Body of pancreas (tissue), 4 donors: ENCODE results near the gene LDB2.

Source experiments
- CTCF ChIP-seq, 7 experiments: fragments of 450-650 bp in 4 of 7; fragments of 200-600 bp in 3 of 7; sonication (generic) in 3 of 7; IDR thresholded peaks; one replicate each; pipeline ENCODE4 v1.5.1; 2016 to 2019; ENCODE audit warnings: antibody characterized with exemption in 7 of 7
- POLR2A ChIP-seq, 3 donors: fragments of 450-650 bp; IDR thresholded peaks; one replicate each; pipeline ENCODE4 v1.6.1; 2016; ENCODE audit warnings: antibody characterized with exemption in 3 of 3, mild to moderate bottlenecking in 2 of 3

GRCh38 chr4:16804581-16804980, 93.9 kb downstream of the LDB2 start:
- TF ChIP-seq CTCF (IDR thresholded peaks at IDR 0.05) (no peak), POLR2A (IDR thresholded peaks at IDR 0.05) (no peak)
